IMR-90 (cell line): Measurements from ENCODE around the gene AMZ1. TPM values are rescaled to one million over a fixed set of nuclear protein-coding genes. Genes with fewer than 3 reads are reported as not detected.

ENCODE experiments used
- ATAC-seq: fragments of 200-7000 bp; cut with Tn5 transposase; 2 replicates; pipeline ENCODE4 v1.9.1; 2020; ENCODE audit warnings: low read depth, mild to moderate bottlenecking, moderate library complexity
- BruUV-seq: library from RNA; stranded (reverse); fragments of 400-500 nt; replicated peaks from 2 replicates; lab custom pipeline; 2021; lab: Mats Ljungman, UMichigan
- CTCF ChIA-PET: fragments of 300-600 bp; formaldehyde crosslinking; extraction: SDS; loops from one replicate; lab custom pipeline; 2021; ENCODE audit warnings: antibody characterized with exemption; lab: Yijun Ruan, JAX
- POLR2A ChIA-PET: fragments of 300-600 bp; sonication (Branson Sonifier 250); formaldehyde crosslinking; loops from one replicate; lab custom pipeline; 2022; ENCODE audit warnings: antibody characterized with exemption; ENCODE audit not compliant: unreplicated experiment; lab: Charles Lee
- DNase-seq: peaks from one replicate; pipeline ENCODE4 v3.0.0; 2013
- H2AFZ ChIP-seq: replicated peaks from 2 replicates; pipeline ENCODE3; 2013; ENCODE audit warnings: low read length, mild to moderate bottlenecking; ENCODE audit not compliant: poor library complexity
- H2AK5ac ChIP-seq: 2 replicates; pipeline ENCODE4 v1.6.1; 2013; ENCODE audit warnings: low read depth, low read length, inconsistent platforms
- H2AK9ac ChIP-seq: replicated peaks from 2 replicates; pipeline ENCODE3; 2013; ENCODE audit warnings: mild to moderate bottlenecking, low read depth, low read length, moderate library complexity; ENCODE audit not compliant: poor library complexity
- H2BK120ac ChIP-seq: 2 replicates; pipeline ENCODE4 v1.6.1; 2013; ENCODE audit warnings: low read depth, low read length, inconsistent platforms
- H2BK15ac ChIP-seq: 3 replicates; pipeline ENCODE4 v1.6.1; 2013; ENCODE audit warnings: low read depth, low read length, inconsistent platforms
- H2BK20ac ChIP-seq: 2 replicates; pipeline ENCODE4 v1.6.1; 2013; ENCODE audit warnings: low read depth, mild to moderate bottlenecking, inconsistent platforms, low read length, moderate library complexity
- H2BK5ac ChIP-seq: 2 replicates; pipeline ENCODE4 v1.6.1; 2013; ENCODE audit warnings: mild to moderate bottlenecking, low read depth, low read length, inconsistent platforms; ENCODE audit not compliant: poor library complexity, severe bottlenecking
- H3K14ac ChIP-seq: replicated peaks from 2 replicates; pipeline ENCODE4 v1.6.1; 2013; ENCODE audit warnings: low read depth, low read length, inconsistent platforms
- H3K18ac ChIP-seq: 2 replicates; pipeline ENCODE4 v1.6.1; 2013; ENCODE audit warnings: low read depth, low read length, control low read depth
- H3K23ac ChIP-seq: 2 replicates; pipeline ENCODE4 v1.6.1; 2013; ENCODE audit warnings: low read depth, low read length, inconsistent platforms
- H3K27ac ChIP-seq: 2 replicates; pipeline ENCODE4 v1.5.1; 2013; ENCODE audit warnings: mild to moderate bottlenecking, control low read depth, low read length; ENCODE audit not compliant: insufficient read depth
- H3K27me3 ChIP-seq: 2 replicates; pipeline ENCODE4 v1.6.1; 2013; ENCODE audit warnings: low read length; ENCODE audit not compliant: control insufficient read depth, insufficient read depth
- H3K36me3 ChIP-seq: 2 replicates; pipeline ENCODE4 v1.6.1; 2013; ENCODE audit warnings: low read length, mixed read lengths; ENCODE audit not compliant: control insufficient read depth, insufficient read depth
- H3K4ac ChIP-seq: 2 replicates; pipeline ENCODE4 v1.6.1; 2013; ENCODE audit warnings: low read depth, low read length, inconsistent platforms
- H3K4me1 ChIP-seq: 2 replicates; pipeline ENCODE4 v1.6.1; 2013; ENCODE audit warnings: low read length, mixed read lengths; ENCODE audit not compliant: control insufficient read depth, insufficient read depth
- H3K4me2 ChIP-seq: 2 replicates; pipeline ENCODE4 v1.6.1; 2013; ENCODE audit warnings: low read depth, mild to moderate bottlenecking, control low read depth, low read length, moderate library complexity
- H3K4me3 ChIP-seq: 2 replicates; pipeline ENCODE4 v1.5.1; 2013; ENCODE audit warnings: low read depth, mild to moderate bottlenecking, control low read depth, low read length, moderate library complexity; ENCODE audit not compliant: insufficient read depth
- H3K56ac ChIP-seq: 2 replicates; pipeline ENCODE4 v1.6.1; 2013; ENCODE audit warnings: low read length, inconsistent platforms; ENCODE audit not compliant: insufficient read depth; ENCODE audit errors: extremely low read depth
- H3K79me1 ChIP-seq, 2 experiments: 2 replicates each; pipeline ENCODE4 v1.6.1; 2013; ENCODE audit warnings: low read length in 2 of 2, inconsistent platforms in 1 of 2, low read depth in 1 of 2
- H3K9ac ChIP-seq: 2 replicates; pipeline ENCODE4 v1.6.1; 2013; ENCODE audit warnings: low read depth, low read length, control low read depth
- H3K9me1 ChIP-seq: 2 replicates; pipeline ENCODE4 v1.6.1; 2013; ENCODE audit warnings: low read length, inconsistent platforms; ENCODE audit not compliant: insufficient read depth
- H3K9me3 ChIP-seq: 2 replicates; pipeline ENCODE4 v1.6.1; 2013; ENCODE audit warnings: low read length; ENCODE audit not compliant: control insufficient read depth, insufficient read depth
- H4K20me1 ChIP-seq: 2 replicates; pipeline ENCODE4 v1.6.1; 2013; ENCODE audit warnings: low read length, inconsistent platforms; ENCODE audit not compliant: insufficient read depth
- H4K5ac ChIP-seq: 2 replicates; pipeline ENCODE4 v1.6.1; 2013; ENCODE audit warnings: mild to moderate bottlenecking, low read depth, low read length, control low read depth
- H4K8ac ChIP-seq, 2 experiments: 2 replicates each; pipeline ENCODE4 v1.6.1; 2013; ENCODE audit warnings: low read depth in 2 of 2, low read length in 2 of 2, control low read depth in 1 of 2, inconsistent platforms in 1 of 2
- H4K91ac ChIP-seq: 2 replicates; pipeline ENCODE4 v1.6.1; 2013; ENCODE audit warnings: low read depth, low read length, inconsistent platforms; ENCODE audit not compliant: insufficient read depth
- BHLHE40 ChIP-seq: fragments of 150-350 bp; IDR thresholded peaks from 2 replicates; pipeline ENCODE4 v1.6.1; 2016; ENCODE audit warnings: mild to moderate bottlenecking, low read depth, low read length
- CEBPB ChIP-seq: IDR thresholded peaks from 2 replicates; pipeline ENCODE4 v1.6.1; 2012; ENCODE audit warnings: low read depth, low read length, improper control_type of control experiment
- CTCF ChIP-seq: conservative IDR thresholded peaks from 2 replicates; pipeline ENCODE4 v1.5.1; 2012; ENCODE audit warnings: mild to moderate bottlenecking, low read depth, low read length, improper control_type of control experiment
- ELK1 ChIP-seq: fragments of 150-350 bp; IDR thresholded peaks from 2 replicates; pipeline ENCODE4 v1.6.1; 2016; ENCODE audit warnings: low read depth, mild to moderate bottlenecking, low read length, moderate library complexity, borderline replicate concordance
- FOS ChIP-seq: fragments of 150-350 bp; IDR thresholded peaks from 2 replicates; pipeline ENCODE4 v1.6.1; 2016; ENCODE audit warnings: low read depth, low read length
- MAFK ChIP-seq: IDR thresholded peaks from 2 replicates; pipeline ENCODE4 v1.6.1; 2012; ENCODE audit warnings: low read depth, low read length, improper control_type of control experiment
- MAZ ChIP-seq: IDR thresholded peaks from 2 replicates; pipeline ENCODE4 v1.6.1; 2012; ENCODE audit warnings: low read depth, mild to moderate bottlenecking, low read length, improper control_type of control experiment, moderate library complexity, borderline replicate concordance
- MXI1 ChIP-seq: IDR thresholded peaks from 2 replicates; pipeline ENCODE4 v1.6.1; 2012; ENCODE audit warnings: low read depth, mild to moderate bottlenecking, low read length, moderate library complexity, borderline replicate concordance
- NFE2L2 ChIP-seq: fragments of 150-350 bp; IDR thresholded peaks from 2 replicates; pipeline ENCODE4 v1.6.1; 2016; ENCODE audit warnings: low read depth, mild to moderate bottlenecking, low read length
- RAD21 ChIP-seq: IDR thresholded peaks from 2 replicates; pipeline ENCODE4 v1.6.1; 2012; ENCODE audit warnings: low read length, improper control_type of control experiment
- RFX5 ChIP-seq: IDR thresholded peaks from 2 replicates; pipeline ENCODE4 v1.8.0; 2012; ENCODE audit warnings: low read depth, mild to moderate bottlenecking, low read length, moderate library complexity
- SMC3 ChIP-seq: fragments of 150-350 bp; IDR thresholded peaks from 2 replicates; pipeline ENCODE4 v1.6.1; 2016; ENCODE audit warnings: low read depth, mild to moderate bottlenecking, antibody characterized with exemption, low read length, moderate library complexity
- USF2 ChIP-seq: fragments of 150-350 bp; IDR thresholded peaks from 2 replicates; pipeline ENCODE4 v1.6.1; 2017; ENCODE audit warnings: mild to moderate bottlenecking, antibody characterized with exemption, low read length, low read depth
- WGBS, 2 experiments: methylation state at CpG; one replicate each; pipeline versions ENCODE4 v1.1.5 to v1.1.7; 2013; ENCODE audit warnings: missing lambda C conversion rate in 2 of 2; ENCODE audit not compliant: insufficient read length in 1 of 2; ENCODE audit errors: extremely low coverage in 2 of 2; 5-methylcytosine and 5-hydroxymethylcytosine counted together
- dilution Hi-C: fragments of 300-500 bp; cut with HindIII; formaldehyde crosslinking; loops from one replicate; pipeline ENCODE4 v1.14.3; 2018; ENCODE audit warnings: low sequenced_read_pairs; ENCODE audit not compliant: unreplicated experiment
- in situ Hi-C: fragments of 300-500 bp; cut with MboI; formaldehyde crosslinking; loops from 3 replicates; pipeline ENCODE4 v1.14.3; 2019; ENCODE audit warnings: low sequenced_read_pairs, inconsistent platforms, mixed read lengths
- intact Hi-C: fragments of 100-400 bp; cut with micrococcal nuclease; formaldehyde crosslinking; loops from 2 replicates; pipeline ENCODE4 v1.10.0; 2022
- polyA plus RNA-seq, 3 experiments: library from polyadenylated mRNA; depleted of rRNA; stranded (reverse); fragments of >200 nt; gene quantifications; 2 replicates each; pipeline ENCODE4 v1.2.3, GENCODE V29; 2012; ENCODE audit warnings: low replicate concordance in 1 of 3
- total RNA-seq: library from RNA; depleted of rRNA; stranded (reverse); fragments of >200 nt; gene quantifications from 2 replicates; pipeline ENCODE4 v1.2.3, GENCODE V29; 2012

The AMZ1 gene
- total and polyA plus RNA-seq, 2 of the 4 experiments (the other 2 are of a cell fraction) = 0.54 to 1.6 TPM

- H2BK15ac ChIP-seq = no peak overlapping the region
- CTCF ChIA-PET = interaction anchor here (1.2 kb wide), 1 partner anchor 184 kb away, joined by 3 read pairs; no protein-coding TSS in a partner anchor
- H3K36me3 ChIP-seq = peaks cover 72% of the 10 kb centered on the region
- no peaks in the 10 kb centered on the region; the same call in 1 of the 2 replicates for H3K9me1 ChIP-seq
- intact Hi-C loops (no loop called here), in situ Hi-C loops (no loop called here), dilution Hi-C loops (no loop called here)
- H2AFZ ChIP-seq = peak overlapping the region; percentile 33
- no peak overlapping the region for H3K4me3 ChIP-seq
- H3K9ac ChIP-seq = no peak overlapping the region
- no peaks in the 10 kb centered on the region for H3K9me3 ChIP-seq
- no peak overlapping the region for H3K18ac ChIP-seq
- H4K5ac ChIP-seq = no peak overlapping the region
- H3K4me2 ChIP-seq = no peak overlapping the region
- H2BK20ac ChIP-seq = no peak overlapping the region
- no peak overlapping the region for H3K56ac ChIP-seq
- DNase-seq (no peak), ATAC-seq (no peak)
- TF ChIP-seq MAZ = no peak
- TF ChIP-seq FOS = no peak
- TF ChIP-seq RFX5 = no peak
- no peak for TF ChIP-seq SMC3
- no peak for TF ChIP-seq BHLHE40
- TF ChIP-seq MAFK = no peak
- no peak for TF ChIP-seq CTCF
- TF ChIP-seq NFE2L2 = no peak
- no peak for TF ChIP-seq ELK1
- no peak for TF ChIP-seq USF2
- no peak for TF ChIP-seq MXI1
- no peak for TF ChIP-seq RAD21
- no peak for TF ChIP-seq CEBPB
- BruUV-seq = no TSS peak
- H3K23ac ChIP-seq = no peak overlapping the region
- H3K79me1 ChIP-seq = peaks cover 14 to 51% of the 10 kb centered on the region in 2 experiments
- no CpG with 5 or more reads among the region's 12 CpGs for WGBS, 2 experiments
- no peak overlapping the region for H3K14ac ChIP-seq
- H2BK5ac ChIP-seq = no peak overlapping the region
- H3K4ac ChIP-seq = no peak overlapping the region
- H3K27me3 ChIP-seq = no peaks in the 10 kb centered on the region
- H4K20me1 ChIP-seq = peaks cover 32% of the 10 kb centered on the region
- POLR2A ChIA-PET = no interaction called here
- no peak overlapping the region for H3K27ac ChIP-seq
- no peak overlapping the region for H2AK5ac ChIP-seq
- no peak overlapping the region for H2BK120ac ChIP-seq
- H3K4me1 ChIP-seq = no peaks in the 10 kb centered on the region
- no peak overlapping the region for H4K91ac ChIP-seq
- no peak overlapping the region for H4K8ac ChIP-seq
- H2AK9ac ChIP-seq = no peak overlapping the region
These were observed 35.3 kb upstream of the AMZ1 start for GRCh38 chr7:2652736-2653060.
